Erythroblast (primary cell): Measurements from ENCODE around the gene CHRM3.

Experiments used
- GATA1 ChIP-seq: IDR thresholded peaks from 2 replicates; pipeline ENCODE4 v1.6.1; 2011; ENCODE audit warnings: low read depth, mild to moderate bottlenecking, control low read depth, low read length, moderate library complexity
- POLR2A ChIP-seq: IDR thresholded peaks from 2 replicates; pipeline ENCODE4 v1.6.1; 2011; ENCODE audit warnings: mild to moderate bottlenecking, low read length

GRCh38 chr1:239383714-239384113 lies 2.7 kb upstream of the CHRM3 start:
- TF ChIP-seq POLR2A (no peak), GATA1 (no peak)
